HG03575 (cell line): ENCODE measurements around the gene DIDO1.

Experiments
- ATAC-seq: cut with Tn5 transposase; IDR thresholded peaks from one replicate; pipeline ENCODE4 v1.9.1; 2021; ENCODE audit not compliant: unreplicated experiment, insufficient number of reproducible peaks, low FRiP score; ENCODE audit errors: extremely low read depth

DIDO1 gene

GRCh38 chr20:62887860-62888239 lies 38.5 kb downstream of the DIDO1 start:
- no peak for ATAC-seq

- no peak for ATAC-seq
Measured at GRCh38 chr20:62887152-62887859, 39.0 kb downstream of the DIDO1 start.

- no peak for ATAC-seq
Measured at GRCh38 chr20:62886709-62887058, 39.6 kb downstream of the DIDO1 start.

- no peak for ATAC-seq
Measured at GRCh38 chr20:62885896-62886708, 40.2 kb downstream of the DIDO1 start.

GRCh38 chr20:62885046-62885895 lies 41.0 kb downstream of the DIDO1 start:
- ATAC-seq: no peak

GRCh38 chr20:62884556-62884955 lies 41.7 kb downstream of the DIDO1 start:
- no peak for ATAC-seq

GRCh38 chr20:62882426-62882825 lies 43.9 kb downstream of the DIDO1 start:
- ATAC-seq: no peak

- ATAC-seq: no peak
Measured at GRCh38 chr20:62881662-62882395, 44.5 kb downstream of the DIDO1 start.

- no peak for ATAC-seq
Measured at GRCh38 chr20:62880935-62881661, 45.2 kb downstream of the DIDO1 start.

GRCh38 chr20:62880147-62880934 lies 46.0 kb downstream of the DIDO1 start:
- ATAC-seq: no peak

GRCh38 chr20:62879275-62880146 lies 46.8 kb downstream of the DIDO1 start:
- no peak for ATAC-seq

GRCh38 chr20:62878244-62879038 lies 47.9 kb downstream of the DIDO1 start:
- ATAC-seq: no peak

- no peak for ATAC-seq
Measured at GRCh38 chr20:62876902-62877816, 49.1 kb downstream of the DIDO1 start.

- no peak for ATAC-seq
Measured at GRCh38 chr20:62876501-62876901, 49.8 kb downstream of the DIDO1 start.
